GM19351 (cell line): ENCODE measurements around the gene SLC35B1.
A peak's percentile ranks its signal among the peaks of the same experiment; 100 is the strongest.

Experiments
- ATAC-seq: cut with Tn5 transposase; IDR thresholded peaks from one replicate; pipeline ENCODE4 v1.9.1; 2021; ENCODE audit warnings: mild to moderate bottlenecking, moderate library complexity; ENCODE audit not compliant: unreplicated experiment

SLC35B1 gene

GRCh38 chr17:49700960-49701359 is 6.8 kb downstream of the SLC35B1 start:
- ATAC-seq: no peak

- ATAC-seq: no peak
These were observed 7.7 kb downstream of the SLC35B1 start for GRCh38 chr17:49699966-49700575.

GRCh38 chr17:49698005-49698404 is 9.8 kb downstream of the SLC35B1 start:
- ATAC-seq: no peak

- peak; percentile 73 for ATAC-seq
These were observed 11.5 kb downstream of the SLC35B1 start for GRCh38 chr17:49696233-49696761.

GRCh38 chr17:49695698-49696232 is 12.0 kb downstream of the SLC35B1 start:
- no peak for ATAC-seq

- ATAC-seq: no peak
These were observed 12.7 kb downstream of the SLC35B1 start for GRCh38 chr17:49694847-49695697.

GRCh38 chr17:49692751-49693150 is 15.0 kb downstream of the SLC35B1 start:
- ATAC-seq: no peak

GRCh38 chr17:49691677-49692191 is 16.0 kb downstream of the SLC35B1 start:
- no peak for ATAC-seq

- no peak for ATAC-seq
These were observed 16.6 kb downstream of the SLC35B1 start for GRCh38 chr17:49691086-49691676.

- ATAC-seq: no peak
These were observed 17.5 kb downstream of the SLC35B1 start for GRCh38 chr17:49690256-49690655.

GRCh38 chr17:49688848-49689247 is 18.9 kb downstream of the SLC35B1 start:
- ATAC-seq: no peak

GRCh38 chr17:49687878-49688491 is 19.8 kb downstream of the SLC35B1 start:
- ATAC-seq: no peak

- ATAC-seq: no peak
These were observed 26.4 kb downstream of the SLC35B1 start for GRCh38 chr17:49681106-49681979.

GRCh38 chr17:49680314-49680713 is 27.4 kb downstream of the SLC35B1 start:
- no peak for ATAC-seq

- peak; percentile 74 for ATAC-seq
These were observed 29.6 kb downstream of the SLC35B1 start, which contains the start of gene SPOP for GRCh38 chr17:49677933-49678847. TSS of gene SPOP (minus strand) at chr17:49678097. CDS start at chr17:49622810, 55,287 bp downstream.

- ATAC-seq: no peak
These were observed 30.4 kb downstream of the SLC35B1 start for GRCh38 chr17:49677134-49677932.

- peak; percentile 79 for ATAC-seq
These were observed 31.4 kb downstream of the SLC35B1 start for GRCh38 chr17:49676276-49676868.
